ENCODE data around the gene PDZD7. TPM values are rescaled to one million over a fixed set of nuclear protein-coding genes. Genes with fewer than 3 reads are reported as not detected.

PDZD7 gene
- total and polyA plus RNA-seq, 4 donors, result 0.09 to 1.3 (median 0.55) TPM

- peak in 1 of 3 donors; percentile 29 for DNase-seq
- peaks cover 2 to 65% (median 24%) of the 10 kb centered on the region in 5 donors for H3K4me1 ChIP-seq (ENCODE audit: control insufficient read depth in 5 of 5, insufficient read depth in 5 of 5, low read length in 5 of 5)
- ATAC-seq (ENCODE audit: insufficient read depth, low FRiP score), result no peak
- H3K27ac ChIP-seq (ENCODE audit: low read depth in 1 of 2, low read length in 1 of 2), result peak overlapping the region in 1 of 2 donors; percentile 97
- no peaks in the 10 kb centered on the region for H3K36me3 ChIP-seq (ENCODE audit: control insufficient read depth in 4 of 4, insufficient read depth in 4 of 4, low read length in 4 of 4)
- H3K4me3 ChIP-seq, result no peak overlapping the region
- H3K9ac ChIP-seq (ENCODE audit: insufficient read depth in 1 of 2, low read length in 2 of 2), result no peak overlapping the region
- H3K9me3 ChIP-seq (ENCODE audit: control insufficient read depth in 4 of 4, insufficient read depth in 3 of 4, low read length in 3 of 4), result no peaks in the 10 kb centered on the region
- peaks cover 0 to 4% (median 2%) of the 10 kb centered on the region in 3 donors for H3K27me3 ChIP-seq (ENCODE audit: control insufficient read depth in 3 of 3, insufficient read depth in 3 of 3, low read length in 2 of 3)
- no peak for TF ChIP-seq CTCF (IDR thresholded peaks at IDR 0.05; ENCODE audit: control extremely low read depth, extremely low read depth)
- WGBS, 2 donors, result 26 to 46% methylated on average over 15 of the region's 15 CpGs
Observed at GRCh38 chr10:101063548-101064414, 32.9 kb upstream of the PDZD7 start.

GRCh38 chr10:101063050-101063525, 32.2 kb upstream of the PDZD7 start:
- Histone ChIP-seq H3K27ac (ENCODE audit: low read depth in 1 of 2, low read length in 1 of 2) (peak overlapping the region in 1 of 2 donors; percentile 97), H3K9ac (ENCODE audit: insufficient read depth in 1 of 2, low read length in 2 of 2) (no peak overlapping the region), H3K9me3 (ENCODE audit: control insufficient read depth in 4 of 4, insufficient read depth in 3 of 4, low read length in 3 of 4) (no peaks in the 10 kb centered on the region), H3K36me3 (ENCODE audit: control insufficient read depth in 4 of 4, insufficient read depth in 4 of 4, low read length in 4 of 4) (no peaks in the 10 kb centered on the region), H3K4me3 (no peak overlapping the region), H3K4me1 (ENCODE audit: control insufficient read depth in 5 of 5, insufficient read depth in 5 of 5, low read length in 5 of 5) (peaks cover 2 to 65% (median 24%) of the 10 kb centered on the region in 5 donors), H3K27me3 (ENCODE audit: control insufficient read depth in 3 of 3, insufficient read depth in 3 of 3, low read length in 2 of 3) (peaks cover 0 to 4% (median 2%) of the 10 kb centered on the region in 3 donors)
- no peak for ATAC-seq (ENCODE audit: insufficient read depth, low FRiP score)
- TF ChIP-seq CTCF (IDR thresholded peaks at IDR 0.05; ENCODE audit: control extremely low read depth, extremely low read depth), result no peak
- WGBS, 2 donors, result 5 to 18% methylated on average over 19 of the region's 19 CpGs
- no peak for DNase-seq

- peak overlapping the region; percentile 94 to 97 for H3K27ac ChIP-seq (ENCODE audit: low read depth in 1 of 2, low read length in 1 of 2)
- peaks cover 0 to 3% (median 2%) of the 10 kb centered on the region in 3 donors for H3K27me3 ChIP-seq (ENCODE audit: control insufficient read depth in 3 of 3, insufficient read depth in 3 of 3, low read length in 2 of 3)
- peaks cover 2 to 62% (median 24%) of the 10 kb centered on the region in 5 donors for H3K4me1 ChIP-seq (ENCODE audit: control insufficient read depth in 5 of 5, insufficient read depth in 5 of 5, low read length in 5 of 5)
- peak overlapping the region; percentile 16 for H3K4me3 ChIP-seq
- no peaks in the 10 kb centered on the region for H3K9me3 ChIP-seq (ENCODE audit: control insufficient read depth in 4 of 4, insufficient read depth in 3 of 4, low read length in 3 of 4)
- DNase-seq (peak; percentile 65 to 77 (median 72)), ATAC-seq (ENCODE audit: insufficient read depth, low FRiP score) (peak; percentile 6)
- 6 to 8% methylated on average over 53 to 63 of the region's 63 CpGs for WGBS, 2 donors
- no peaks in the 10 kb centered on the region for H3K36me3 ChIP-seq (ENCODE audit: control insufficient read depth in 4 of 4, insufficient read depth in 4 of 4, low read length in 4 of 4)
- TF ChIP-seq CTCF (IDR thresholded peaks at IDR 0.05; ENCODE audit: control extremely low read depth, extremely low read depth), result peak; percentile 37
- peak overlapping the region in 1 of 2 donors; percentile 38 for H3K9ac ChIP-seq (ENCODE audit: insufficient read depth in 1 of 2, low read length in 2 of 2)
Observed at GRCh38 chr10:101062232-101063049, 31.5 kb upstream of the PDZD7 start.

All from lung (tissue), 12 donors.